T1000 (cell line): ENCODE data around the gene PROM1.
A peak's percentile ranks its signal among the peaks of the same experiment; 100 is the strongest.

Source experiments
- DNase-seq: peaks from one replicate; lab custom pipeline; 2025; ENCODE audit warnings: mixed read lengths; lab: John Stamatoyannopoulos, UW

PROM1 gene

DNA sequence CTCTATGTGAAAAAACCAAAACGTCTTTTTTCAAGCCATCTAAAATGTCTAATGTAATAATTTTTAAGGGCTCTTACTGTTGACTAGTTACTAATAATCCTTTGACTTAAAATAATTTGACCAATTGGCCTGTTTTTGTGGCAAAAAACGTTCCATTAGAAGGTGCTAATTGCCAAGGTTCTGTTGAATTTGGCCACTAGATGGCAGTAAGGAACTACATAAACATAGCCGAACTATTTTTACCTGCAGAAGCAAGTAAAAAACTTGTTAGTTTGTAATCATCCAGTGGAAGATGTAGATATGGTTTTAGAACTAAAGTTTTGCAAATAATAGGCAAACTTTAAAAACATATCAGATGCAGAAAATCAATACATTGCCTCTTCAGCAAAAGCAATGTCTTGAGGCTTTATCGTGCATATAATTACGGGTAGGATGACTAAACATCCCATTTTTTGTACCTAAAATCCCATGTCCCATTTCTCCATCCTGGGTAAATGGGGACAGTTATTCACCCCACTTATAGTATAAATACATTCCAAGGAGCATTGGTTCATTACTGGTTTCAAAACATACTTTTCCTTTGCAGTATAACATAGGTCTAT, 57.6 kb downstream of the PROM1 start:
- DNase-seq = no peak

- no peak for DNase-seq
These were observed 58.6 kb downstream of the PROM1 start for GRCh38 chr4:16025268-16025667.

- DNase-seq = no peak
These were observed 59.9 kb downstream of the PROM1 start for GRCh38 chr4:16023776-16024408.

GRCh38 chr4:16021804-16022560, 61.8 kb downstream of the PROM1 start:
- no peak for DNase-seq

DNA sequence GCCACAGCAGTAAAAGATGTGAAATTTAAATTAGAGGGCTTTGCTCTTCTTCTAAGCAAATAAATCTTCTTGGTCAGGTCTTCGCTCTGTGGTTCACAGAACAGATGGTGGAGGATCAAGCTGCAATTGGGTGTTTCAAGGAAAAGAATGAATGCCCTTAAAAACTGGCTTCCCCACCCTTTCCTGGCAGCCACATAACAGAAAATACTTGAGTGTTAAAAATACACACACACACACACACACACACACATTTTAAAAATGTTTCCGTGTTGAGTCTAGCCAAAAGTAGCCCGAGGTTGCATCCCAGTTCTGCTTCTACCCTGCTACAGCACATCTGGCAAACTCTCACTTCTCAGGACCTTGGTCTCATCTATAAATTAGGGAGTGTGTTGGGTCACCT, 64.2 kb downstream of the PROM1 start:
- DNase-seq = no peak

DNA sequence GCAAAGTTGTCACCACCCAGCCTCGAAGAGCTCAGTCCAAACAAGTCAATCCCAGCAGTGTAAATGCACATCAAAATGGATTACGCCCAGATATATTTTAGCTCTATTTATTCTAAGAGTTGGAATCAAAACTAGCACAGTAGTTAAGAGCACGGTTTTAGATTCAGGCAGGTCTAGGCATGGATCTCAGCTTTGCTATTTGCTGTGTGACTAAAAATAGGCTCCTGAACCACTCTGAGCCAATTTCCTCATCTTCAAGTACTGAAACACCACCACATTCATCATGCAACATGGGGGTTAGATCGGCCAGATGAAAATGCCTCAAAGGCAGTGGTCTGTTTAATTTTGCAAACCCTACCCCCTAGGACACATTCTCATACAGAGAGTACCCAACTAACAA, 65.0 kb downstream of the PROM1 start:
- no peak for DNase-seq

DNA sequence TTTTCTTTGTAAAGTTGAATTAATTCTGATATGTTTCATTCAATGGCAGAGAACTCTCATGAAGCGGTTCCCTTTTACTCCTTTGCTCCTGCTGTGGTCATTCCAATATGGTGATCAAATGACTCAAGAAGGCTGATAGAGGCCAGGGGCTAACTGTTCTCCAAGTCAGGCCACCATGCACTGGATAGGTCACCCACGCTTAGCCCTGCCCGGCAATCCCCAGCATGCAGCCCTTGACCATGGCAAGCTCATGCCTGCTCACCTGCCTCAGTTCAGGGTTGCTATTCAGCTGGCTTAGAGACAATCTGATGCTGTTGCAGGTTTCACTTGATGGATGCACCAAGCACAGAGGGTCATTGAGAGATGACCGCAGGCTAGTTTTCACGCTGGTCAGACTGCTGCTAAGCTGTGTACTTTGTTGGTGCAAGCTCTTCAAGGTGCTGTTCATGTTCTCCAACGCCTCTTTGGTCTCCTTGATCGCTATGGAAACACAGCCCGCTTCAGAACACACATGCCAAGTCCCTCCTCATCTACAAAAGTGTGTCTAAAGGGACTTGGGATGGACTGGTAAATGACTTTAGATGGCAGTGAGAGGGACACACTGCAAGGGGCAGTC, 65.7 kb downstream of the PROM1 start:
- DNase-seq = no peak

DNA sequence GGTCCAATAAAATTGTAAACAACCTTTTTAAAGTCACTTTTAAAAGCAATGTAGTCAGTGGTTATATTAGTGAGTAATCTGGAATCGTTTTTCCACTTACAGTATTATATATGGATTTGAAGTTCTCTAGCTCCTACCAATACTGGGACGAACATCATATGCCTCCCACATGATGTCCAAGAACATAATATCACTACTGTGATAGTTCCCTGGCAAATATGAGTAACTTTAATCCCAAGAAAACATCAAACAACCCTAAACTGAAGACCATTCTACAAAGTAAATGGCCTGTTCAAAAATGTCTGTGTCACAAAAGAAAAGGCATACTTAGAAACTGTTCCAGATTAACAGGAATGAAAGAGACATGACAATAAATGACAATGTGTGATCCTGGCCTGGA, 67.3 kb downstream of the PROM1 start:
- DNase-seq = no peak

- DNase-seq = no peak
These were observed 72.7 kb downstream of the PROM1 start for GRCh38 chr4:16011173-16011572.

GRCh38 chr4:16009153-16009552, 74.7 kb downstream of the PROM1 start:
- no peak for DNase-seq

GRCh38 chr4:16007471-16008095, 76.2 kb downstream of the PROM1 start:
- DNase-seq = no peak

DNA sequence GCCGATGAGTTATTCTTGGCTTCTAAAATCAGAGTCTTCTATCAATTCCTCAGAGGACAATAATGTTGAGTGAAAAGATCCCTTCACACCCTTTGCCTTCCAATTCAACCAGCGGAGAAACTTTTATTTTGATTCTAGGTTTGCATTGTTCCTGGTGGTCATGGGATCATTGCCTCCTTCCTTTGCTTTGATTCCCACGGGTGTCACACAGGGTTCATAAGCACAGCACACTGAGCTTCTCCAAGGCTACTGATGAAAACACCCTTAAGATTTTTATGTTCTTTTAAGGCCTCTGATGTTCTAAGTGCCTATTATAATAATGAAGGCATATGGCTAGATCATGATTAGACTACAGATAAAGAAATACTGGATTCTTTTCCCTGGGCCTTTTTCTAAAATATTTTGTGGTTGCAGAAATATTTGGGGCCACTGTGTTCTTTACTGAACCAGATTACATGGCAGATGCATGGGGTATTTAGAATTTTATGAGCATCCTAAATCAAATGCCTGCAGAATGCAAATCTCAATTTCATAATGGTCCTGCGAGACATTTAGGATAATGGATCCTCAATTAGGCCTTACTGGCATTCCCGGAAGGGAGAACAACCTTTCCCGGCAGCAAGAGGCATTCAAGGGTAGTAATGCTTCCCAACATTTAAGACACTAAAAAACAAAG, 76.9 kb downstream of the PROM1 start:
- no peak for DNase-seq

GRCh38 chr4:16005676-16006075, 78.1 kb downstream of the PROM1 start:
- DNase-seq = no peak

- peak; percentile 78 for DNase-seq
These were observed 82.4 kb downstream of the PROM1 start for GRCh38 chr4:16001484-16001858.

DNA sequence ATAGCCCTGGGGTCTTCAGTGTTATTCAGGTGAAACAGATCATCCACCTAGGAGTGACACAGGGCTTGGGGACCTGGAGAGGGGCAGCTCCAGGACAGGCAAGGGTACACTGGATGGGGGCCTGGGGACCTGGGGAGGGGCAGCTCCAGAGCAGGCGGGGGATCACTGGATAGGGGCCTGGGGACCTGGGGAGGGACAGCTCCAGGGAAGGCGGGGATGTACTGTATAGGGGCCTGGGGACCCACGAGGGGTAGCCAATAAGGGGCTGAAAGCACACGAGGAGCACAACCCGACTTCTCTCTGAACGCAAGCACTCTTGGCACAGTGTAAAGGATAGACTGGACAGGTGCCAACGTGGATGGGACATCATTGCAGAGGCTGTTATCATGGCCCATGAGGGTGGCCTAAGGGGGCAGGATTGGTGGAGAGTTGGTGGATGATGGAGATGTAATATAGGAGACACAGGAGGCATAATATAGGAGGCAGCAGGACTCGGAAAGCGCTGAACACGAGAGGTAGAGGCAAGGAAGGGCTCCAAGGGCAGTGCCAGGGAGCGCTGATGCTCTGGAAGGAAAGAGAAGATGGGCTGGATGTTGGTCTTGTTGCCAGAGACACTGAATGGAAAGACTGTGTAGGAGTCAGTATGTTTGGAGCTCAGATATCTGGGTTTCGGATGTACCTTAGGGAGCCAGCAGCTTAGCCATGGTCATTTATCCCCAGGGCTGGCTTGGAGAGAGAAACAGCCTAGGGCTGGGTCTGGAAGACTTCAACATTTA, 82.9 kb downstream of the PROM1 start:
- DNase-seq = peak; percentile 13

- no peak for DNase-seq
These were observed 87.0 kb downstream of the PROM1 start for GRCh38 chr4:15996773-15997172.

DNA sequence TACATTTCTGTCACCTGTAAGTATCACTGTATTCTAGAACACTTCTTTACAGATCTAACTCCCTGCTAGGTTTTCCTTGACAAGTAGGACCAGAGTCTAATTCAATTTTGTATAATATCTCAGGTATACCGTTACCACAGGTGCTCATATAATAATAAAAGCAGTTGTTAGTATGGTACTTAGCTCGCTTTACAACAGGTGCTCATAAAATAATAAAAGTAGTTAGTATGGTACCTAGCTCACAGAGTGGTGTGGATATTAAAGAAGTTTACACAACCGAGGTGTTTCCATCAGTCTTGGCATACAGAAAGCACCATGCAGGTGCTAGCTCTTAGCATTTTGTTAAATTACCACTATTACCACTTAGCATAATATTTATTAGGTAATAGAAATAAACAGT, 88.0 kb downstream of the PROM1 start:
- DNase-seq = no peak

DNA sequence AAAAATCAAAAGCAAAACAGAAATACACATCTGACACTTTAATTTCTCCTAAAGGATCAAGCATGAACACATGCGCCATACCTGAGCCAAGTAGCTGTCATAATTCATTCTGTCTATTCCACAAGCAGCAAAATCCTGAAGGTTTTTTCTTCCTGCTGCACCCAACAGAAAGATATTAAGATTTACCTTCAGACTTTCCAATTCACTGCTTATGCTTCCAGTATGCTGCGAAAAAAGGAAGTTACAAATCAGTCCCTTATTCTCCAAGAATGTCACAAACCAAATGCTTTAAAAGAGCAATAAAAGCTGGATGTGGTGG, 91.7 kb downstream of the PROM1 start:
- no peak for DNase-seq

DNA sequence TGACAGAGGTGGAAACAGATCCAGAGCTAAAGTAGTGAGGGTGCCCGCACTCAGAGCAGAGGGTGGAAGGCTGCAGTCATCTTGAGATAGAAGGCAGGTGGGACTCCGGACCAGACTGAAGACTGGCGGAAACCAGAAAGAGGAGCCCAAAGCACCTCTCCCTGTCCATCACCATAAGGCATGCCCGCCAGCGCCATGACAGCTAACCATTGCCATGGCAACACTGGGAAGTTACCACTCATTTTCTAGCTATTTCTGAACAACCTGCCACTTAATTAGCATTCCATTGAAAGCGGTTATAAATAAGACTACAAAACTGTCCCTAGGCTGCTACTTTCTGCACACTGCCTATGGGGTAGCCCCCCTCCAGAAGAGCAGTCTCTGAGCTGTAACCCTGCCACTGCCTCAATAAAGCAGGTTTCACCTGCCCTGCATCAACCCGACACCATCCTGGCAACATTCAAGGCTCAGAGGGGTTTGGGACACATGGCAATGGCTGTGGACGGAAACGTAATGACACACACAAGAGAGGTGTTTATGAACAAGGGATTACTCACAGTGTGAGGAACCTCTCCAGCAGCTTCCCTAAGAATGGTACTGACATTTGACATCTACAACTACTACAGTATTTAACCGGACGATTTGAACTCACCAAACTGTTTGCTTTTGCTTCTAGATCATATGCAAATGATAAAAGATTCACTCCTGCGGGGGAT, 93.1 kb downstream of the PROM1 start:
- no peak for DNase-seq

GRCh38 chr4:15989424-15989823, 94.4 kb downstream of the PROM1 start:
- no peak for DNase-seq

GRCh38 chr4:15988222-15988621, 95.6 kb downstream of the PROM1 start:
- no peak for DNase-seq
